ENCODE data around the gene HDAC9. TPM values are rescaled to one million over a fixed set of nuclear protein-coding genes. Genes with fewer than 3 reads are reported as not detected.
A peak's percentile ranks its signal among the peaks of the same experiment; 100 is the strongest.

HDAC9 gene
- total RNA-seq, 4 donors from 2014 or later, result 54.8 to 96.2 (median 87.2) TPM

DNA sequence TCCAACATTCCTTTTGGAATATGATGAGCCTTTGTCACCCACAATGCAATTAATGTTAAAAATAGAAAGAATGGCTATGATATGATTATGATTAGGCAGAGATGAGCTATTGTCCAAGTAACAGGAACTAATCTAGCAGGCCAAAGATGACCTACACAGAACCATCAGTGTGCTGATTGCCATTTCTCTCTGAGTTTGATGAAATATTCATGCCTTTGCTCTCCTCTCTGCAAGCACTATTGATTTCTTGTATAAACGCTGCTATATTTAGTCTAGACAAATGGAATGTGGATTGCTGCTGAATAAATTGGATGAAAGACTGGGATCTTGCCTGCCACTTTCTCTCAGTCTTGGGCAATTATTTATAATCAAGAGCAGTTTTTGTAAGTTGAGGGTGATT, 85.4 kb downstream of the HDAC9 start:
- no peaks in the 10 kb centered on the region for H3K27me3 ChIP-seq
- TF ChIP-seq, protein P1, sequence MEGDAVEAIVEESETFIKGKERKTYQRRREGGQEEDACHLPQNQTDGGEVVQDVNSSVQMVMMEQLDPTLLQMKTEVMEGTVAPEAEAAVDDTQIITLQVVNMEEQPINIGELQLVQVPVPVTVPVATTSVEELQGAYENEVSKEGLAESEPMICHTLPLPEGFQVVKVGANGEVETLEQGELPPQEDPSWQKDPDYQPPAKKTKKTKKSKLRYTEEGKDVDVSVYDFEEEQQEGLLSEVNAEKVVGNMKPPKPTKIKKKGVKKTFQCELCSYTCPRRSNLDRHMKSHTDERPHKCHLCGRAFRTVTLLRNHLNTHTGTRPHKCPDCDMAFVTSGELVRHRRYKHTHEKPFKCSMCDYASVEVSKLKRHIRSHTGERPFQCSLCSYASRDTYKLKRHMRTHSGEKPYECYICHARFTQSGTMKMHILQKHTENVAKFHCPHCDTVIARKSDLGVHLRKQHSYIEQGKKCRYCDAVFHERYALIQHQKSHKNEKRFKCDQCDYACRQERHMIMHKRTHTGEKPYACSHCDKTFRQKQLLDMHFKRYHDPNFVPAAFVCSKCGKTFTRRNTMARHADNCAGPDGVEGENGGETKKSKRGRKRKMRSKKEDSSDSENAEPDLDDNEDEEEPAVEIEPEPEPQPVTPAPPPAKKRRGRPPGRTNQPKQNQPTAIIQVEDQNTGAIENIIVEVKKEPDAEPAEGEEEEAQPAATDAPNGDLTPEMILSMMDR (IDR thresholded peaks at IDR 0.05), result no peak
- TF ChIP-seq POLR2A (IDR thresholded peaks at IDR 0.05), result no peak
- H3K9me3 ChIP-seq, result no peaks in the 10 kb centered on the region
- no peak overlapping the region for H3K27ac ChIP-seq
- H3K4me3 ChIP-seq, result no peak overlapping the region
- H3K4me1 ChIP-seq, result no peaks in the 10 kb centered on the region
- H3K36me3 ChIP-seq, result no peaks in the 10 kb centered on the region
- intact Hi-C loops (cut with DNase I; ENCODE audit: low total_unique reads), result no loop called here
- no peak for DNase-seq

DNA sequence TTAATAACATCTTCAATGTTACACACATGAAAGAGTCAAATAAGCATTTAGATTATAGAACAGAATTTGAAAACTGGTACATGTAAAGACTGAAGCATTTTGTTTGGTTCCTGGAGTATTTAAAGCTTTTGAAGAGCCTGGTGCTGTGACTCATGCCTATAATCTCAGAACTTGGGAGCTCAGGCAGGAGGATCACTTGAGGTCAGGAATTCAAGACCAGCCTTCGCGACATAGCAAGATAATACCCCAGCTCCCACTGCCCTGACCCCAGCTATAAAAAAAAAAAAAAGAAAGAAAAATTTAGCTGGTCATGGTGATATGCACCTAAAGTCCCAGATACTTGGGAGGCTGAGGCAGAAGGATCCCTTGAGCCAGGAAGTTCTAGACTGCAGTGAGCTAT, 87.8 kb downstream of the HDAC9 start:
- no peak overlapping the region for H3K27ac ChIP-seq
- no peaks in the 10 kb centered on the region for H3K36me3 ChIP-seq
- no peak overlapping the region for H3K4me3 ChIP-seq
- TF ChIP-seq, protein P1 (IDR thresholded peaks at IDR 0.05), result no peak
- intact Hi-C loops (cut with DNase I; ENCODE audit: low total_unique reads), result no loop called here
- H3K27me3 ChIP-seq, result no peaks in the 10 kb centered on the region
- no peaks in the 10 kb centered on the region for H3K4me1 ChIP-seq
- H3K9me3 ChIP-seq, result no peaks in the 10 kb centered on the region
- DNase-seq, result no peak

DNA sequence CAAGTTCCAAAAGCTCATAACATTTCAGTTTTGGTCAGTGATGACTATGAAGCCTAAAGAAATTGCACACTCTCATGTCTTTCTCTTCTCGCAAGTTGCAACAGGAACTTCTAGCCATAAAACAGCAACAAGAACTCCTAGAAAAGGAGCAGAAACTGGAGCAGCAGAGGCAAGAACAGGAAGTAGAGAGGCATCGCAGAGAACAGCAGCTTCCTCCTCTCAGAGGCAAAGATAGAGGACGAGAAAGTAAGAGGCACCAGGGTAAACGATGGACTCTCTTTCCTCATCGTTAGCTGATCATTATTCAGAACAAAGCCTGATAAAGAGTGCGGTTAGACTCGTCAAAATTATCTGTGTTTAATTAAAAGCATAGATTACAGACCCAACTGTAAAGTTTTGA, 94.7 kb downstream of the HDAC9 start:
- no peak for DNase-seq
- TF ChIP-seq, protein P1 (IDR thresholded peaks at IDR 0.05), result no peak
- TF ChIP-seq POLR2A (IDR thresholded peaks at IDR 0.05), result no peak
- intact Hi-C loops (cut with DNase I; ENCODE audit: low total_unique reads), result no loop called here
- H3K4me3 ChIP-seq, result no peak overlapping the region
- no peaks in the 10 kb centered on the region for H3K36me3 ChIP-seq
- H3K9me3 ChIP-seq, result no peaks in the 10 kb centered on the region
- H3K4me1 ChIP-seq, result no peaks in the 10 kb centered on the region
- H3K27me3 ChIP-seq, result no peaks in the 10 kb centered on the region
- no peak overlapping the region for H3K27ac ChIP-seq

DNA sequence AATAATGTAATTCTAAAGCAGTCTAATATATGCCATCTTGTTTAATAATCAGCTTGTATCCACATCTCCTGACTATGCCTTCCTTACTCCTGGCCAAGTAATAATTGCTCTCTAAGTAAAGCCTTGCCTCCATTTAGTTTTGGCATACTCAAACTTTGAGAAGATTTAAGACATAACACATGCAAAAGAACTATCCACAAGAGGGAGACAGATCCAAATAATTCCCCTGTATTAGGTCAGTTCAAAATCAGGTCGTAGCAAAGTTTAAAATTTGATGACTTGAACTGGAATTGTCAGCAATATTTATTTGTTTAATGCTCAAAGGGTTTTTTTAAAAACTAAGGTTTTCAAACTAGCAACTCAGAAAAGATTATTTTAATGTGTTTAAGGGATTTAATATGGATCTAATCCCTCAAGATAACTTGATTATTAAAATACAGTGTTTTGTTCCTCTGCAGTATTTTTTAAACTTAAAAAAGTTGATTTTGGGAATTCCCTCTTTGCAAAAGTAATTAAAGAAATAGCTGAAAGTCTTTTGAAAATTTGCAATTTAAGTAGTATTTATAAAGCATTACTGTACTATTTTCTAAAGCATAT, 95.3 kb downstream of the HDAC9 start:
- intact Hi-C loops (cut with DNase I; ENCODE audit: low total_unique reads), result no loop called here
- H3K36me3 ChIP-seq, result no peaks in the 10 kb centered on the region

DNA sequence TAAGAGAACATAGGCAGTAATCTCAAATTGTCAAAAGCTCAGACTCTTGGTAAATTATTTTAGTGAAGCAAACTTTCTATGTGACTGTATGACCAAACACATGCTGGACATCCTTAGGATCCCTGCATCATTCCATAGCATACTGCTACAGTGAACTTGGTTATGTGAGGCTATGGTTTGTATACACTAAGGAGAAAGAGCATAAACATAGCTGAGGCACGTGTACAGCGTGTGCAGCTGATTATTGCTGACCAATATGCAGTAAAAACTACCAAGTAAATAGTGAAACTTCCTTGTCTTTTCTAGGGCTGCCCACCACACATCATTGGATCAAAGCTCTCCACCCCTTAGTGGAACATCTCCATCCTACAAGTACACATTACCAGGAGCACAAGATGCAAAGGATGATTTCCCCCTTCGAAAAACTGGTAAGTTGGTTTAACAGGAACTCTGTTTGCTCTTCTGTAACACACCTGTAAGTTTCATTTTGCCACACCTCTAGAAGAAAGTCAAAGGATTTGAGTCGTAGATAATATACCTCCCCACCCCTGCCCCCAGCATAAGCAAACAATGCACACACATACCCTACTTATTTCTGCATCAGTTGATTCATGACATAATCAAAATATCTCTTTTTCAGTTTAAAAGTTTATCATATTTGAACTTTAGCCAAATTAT, 98.2 kb downstream of the HDAC9 start:
- DNase-seq, result no peak
- Histone ChIP-seq H3K27me3 (no peaks in the 10 kb centered on the region), H3K4me3 (no peak overlapping the region), H3K36me3 (no peaks in the 10 kb centered on the region), H3K9me3 (no peaks in the 10 kb centered on the region), H3K27ac (no peak overlapping the region), H3K4me1 (no peaks in the 10 kb centered on the region)
- intact Hi-C loops (cut with DNase I; ENCODE audit: low total_unique reads), result no loop called here
- TF ChIP-seq, protein P1 (IDR thresholded peaks at IDR 0.05), result no peak
- TF ChIP-seq POLR2A (IDR thresholded peaks at IDR 0.05), result no peak

More for the DNA sequence above, 95.3 kb downstream of the HDAC9 start:
- DNase-seq, result no peak
- Histone ChIP-seq H3K27ac (no peak overlapping the region), H3K4me3 (no peak overlapping the region), H3K9me3 (no peaks in the 10 kb centered on the region), H3K27me3 (no peaks in the 10 kb centered on the region), H3K4me1 (no peaks in the 10 kb centered on the region)
- TF ChIP-seq POLR2A (IDR thresholded peaks at IDR 0.05), result no peak
- TF ChIP-seq, protein P1 (IDR thresholded peaks at IDR 0.05), result peak; percentile 50 to 67 (median 55)
